Stimulated activated naive CD8-positive, alpha-beta T cell treated with anti-CD3 and anti-CD28 coated beads, Interleukin-15, Interleukin-2, amounts not matched to agents 100 U/mL and 50 U/mL, for 24 hours (primary cell): ENCODE measurements around the gene DTNB.

Source experiments
- ATAC-seq: fragments of 150-1000 bp; cut with Tn5 transposase; one replicate; pipeline ENCODE4 v1.10.0; 2021
- DNase-seq: peaks from one replicate; pipeline ENCODE4 v3.0.0; 2021

DTNB gene

DNA sequence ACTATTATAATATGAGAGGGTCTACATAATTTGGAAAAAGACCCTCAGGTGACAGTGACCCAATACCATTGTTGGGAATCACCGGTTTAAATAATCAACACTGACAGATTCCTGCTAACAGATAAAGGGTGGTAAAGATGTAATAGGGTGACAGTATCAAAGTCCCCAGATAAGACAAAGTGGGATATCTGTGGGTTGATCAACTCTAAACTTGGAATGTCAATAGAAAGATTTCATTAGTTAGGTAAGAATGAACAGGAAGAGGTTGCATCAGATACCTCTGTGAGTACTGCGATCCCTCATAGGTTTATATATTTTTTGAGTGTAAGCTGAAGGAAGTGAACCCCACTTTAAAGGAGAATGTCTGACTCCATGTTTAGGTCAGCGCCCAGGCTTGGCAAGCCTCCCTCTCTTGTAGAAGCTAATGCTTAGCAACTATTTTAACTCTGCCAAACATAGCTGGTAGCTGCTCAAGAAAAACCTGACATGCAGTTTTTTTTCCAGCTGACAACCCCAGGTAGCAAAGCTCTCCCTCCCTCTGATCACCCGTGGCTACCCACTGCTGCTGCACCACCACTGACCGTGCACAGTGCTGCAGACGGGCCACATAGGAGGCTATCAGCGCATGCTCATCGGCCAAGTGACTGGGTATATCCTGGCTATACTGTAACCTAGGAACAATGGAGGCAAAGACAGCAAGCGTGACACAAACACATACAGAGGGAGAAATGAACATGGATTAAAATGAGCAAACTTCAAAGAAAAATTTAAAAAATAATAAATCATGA is 218.4 kb downstream of the DTNB start:
- no peak for DNase-seq
- ATAC-seq: no peak

GRCh38 chr2:25453199-25453905 is 220.0 kb downstream of the DTNB start:
- ATAC-seq: peak; percentile 90

GRCh38 chr2:25448808-25449207 is 224.6 kb downstream of the DTNB start:
- no peak for DNase-seq
- ATAC-seq: no peak

More at GRCh38 chr2:25453199-25453905, 220.0 kb downstream of the DTNB start:
- DNase-seq: peak; percentile 35

DNA sequence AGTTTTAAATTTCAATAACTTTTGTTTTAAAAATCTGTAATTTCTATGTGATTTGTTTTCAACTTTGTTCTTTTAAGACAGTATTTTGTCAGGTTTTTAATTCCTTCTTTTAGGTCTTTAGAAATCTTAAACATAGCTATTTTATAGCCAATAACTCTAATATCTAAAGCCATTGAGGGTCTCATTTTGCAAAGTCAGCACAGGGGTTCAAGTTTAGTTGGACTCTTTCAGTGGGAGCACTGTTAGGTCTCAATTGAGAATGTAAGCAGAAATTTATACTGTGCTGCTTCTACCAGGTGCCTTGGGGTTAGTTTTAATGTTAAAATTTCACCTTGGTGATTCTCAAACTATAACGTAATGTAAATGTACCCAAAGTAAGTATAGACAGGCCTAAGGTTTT is 226.4 kb downstream of the DTNB start:
- DNase-seq (no peak), ATAC-seq (no peak)

GRCh38 chr2:25446122-25446521 is 227.3 kb downstream of the DTNB start:
- ATAC-seq (no peak), DNase-seq (no peak)

GRCh38 chr2:25445464-25445863 is 227.9 kb downstream of the DTNB start:
- DNase-seq (no peak), ATAC-seq (no peak)

DNA sequence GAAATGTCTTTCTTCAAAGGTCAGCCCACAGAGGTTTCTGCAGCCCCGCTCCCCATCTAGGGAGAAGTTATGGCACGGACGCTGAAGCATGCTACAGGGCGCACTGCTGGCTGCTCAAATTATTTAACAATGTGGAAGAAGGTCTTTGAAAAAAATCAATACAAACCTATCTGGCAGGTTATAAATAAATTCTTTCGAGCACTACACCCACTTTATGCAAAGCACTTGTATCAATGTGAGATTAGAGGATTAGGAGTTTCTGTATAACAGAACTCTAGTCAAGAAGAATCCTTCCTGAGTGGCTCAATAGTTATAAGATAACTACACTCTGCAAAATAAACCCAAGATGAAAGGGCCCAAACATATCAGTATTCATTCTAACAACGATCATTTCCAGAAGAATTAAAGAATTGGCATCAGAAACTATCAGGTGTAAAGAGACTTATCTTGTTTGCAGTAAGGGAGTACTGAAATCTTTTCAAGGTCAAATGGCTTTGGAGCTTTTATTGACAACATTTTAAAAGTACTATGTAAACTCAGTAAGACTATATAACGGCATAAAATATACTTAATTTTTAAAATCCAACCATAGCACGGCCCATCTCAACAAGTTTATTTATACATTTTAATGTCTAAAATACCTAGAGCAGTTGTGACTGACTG is 228.6 kb downstream of the DTNB start:
- no peak for ATAC-seq
- no peak for DNase-seq

DNA sequence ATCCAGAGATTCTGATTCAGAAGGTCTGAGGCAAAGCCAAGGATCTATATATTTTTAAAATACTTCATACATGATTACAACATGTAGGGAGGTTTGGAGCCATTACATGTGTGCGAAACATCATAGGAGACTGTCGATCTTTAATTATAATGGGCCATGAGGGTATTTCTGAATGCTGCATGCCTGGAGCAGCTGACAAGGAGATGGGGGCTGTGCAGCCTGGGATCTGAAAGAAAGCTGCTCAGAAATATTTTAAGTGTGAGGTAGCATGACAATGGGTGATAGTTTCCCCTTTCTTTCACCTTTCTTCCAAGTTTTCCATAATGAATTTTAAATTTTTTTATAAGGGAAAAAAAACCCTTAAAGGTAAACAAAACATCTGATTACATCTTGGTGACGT is 229.6 kb downstream of the DTNB start:
- no peak for ATAC-seq

DNA sequence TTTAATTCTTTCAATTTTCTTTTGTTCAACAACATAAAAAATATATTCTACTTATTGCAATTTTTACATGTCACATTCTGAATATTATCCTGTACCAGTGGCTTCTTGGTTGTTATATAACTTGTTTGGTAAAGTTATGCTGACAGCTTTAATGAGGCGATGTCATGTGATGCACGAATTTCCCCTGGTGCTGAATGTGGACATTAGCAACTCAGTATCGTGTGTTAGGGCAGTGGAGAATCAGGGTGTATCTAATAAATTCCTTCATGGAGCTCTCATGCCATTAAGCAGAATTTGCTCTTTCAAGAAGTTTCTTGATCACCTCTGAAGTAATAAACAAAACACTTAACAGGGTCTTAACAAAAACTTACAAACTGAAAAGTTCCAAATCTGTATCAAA is 232.0 kb downstream of the DTNB start:
- ATAC-seq: no peak
- DNase-seq: no peak

More for the DNA sequence above, 229.6 kb downstream of the DTNB start:
- no peak for DNase-seq

DNA sequence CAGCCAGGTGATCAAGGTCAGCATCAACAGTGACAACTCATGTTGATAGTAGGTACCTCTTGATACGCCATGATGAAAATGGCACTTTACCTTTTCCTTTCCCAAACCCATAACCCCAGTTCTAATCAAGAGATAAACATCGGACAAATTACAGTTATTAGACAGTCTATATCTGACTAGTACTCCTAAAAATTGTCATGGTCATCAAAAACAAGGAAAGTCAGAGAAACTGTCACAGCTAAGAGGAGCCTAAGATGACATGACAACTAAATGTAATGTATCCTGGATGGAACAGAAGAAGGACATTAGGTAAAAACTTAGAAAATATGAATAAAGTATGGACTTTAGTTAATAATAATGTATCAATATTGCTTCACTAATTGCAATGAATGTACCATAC is 234.6 kb downstream of the DTNB start:
- ATAC-seq (no peak), DNase-seq (no peak)

- DNase-seq (no peak), ATAC-seq (peak; percentile 69)
These were observed 235.3 kb downstream of the DTNB start for GRCh38 chr2:25437881-25438662.

- ATAC-seq: no peak
These were observed 238.0 kb downstream of the DTNB start for GRCh38 chr2:25435421-25435820.

GRCh38 chr2:25431604-25432003 is 241.8 kb downstream of the DTNB start:
- no peak for DNase-seq
- ATAC-seq: no peak

More at GRCh38 chr2:25435421-25435820, 238.0 kb downstream of the DTNB start:
- DNase-seq: no peak

DNA sequence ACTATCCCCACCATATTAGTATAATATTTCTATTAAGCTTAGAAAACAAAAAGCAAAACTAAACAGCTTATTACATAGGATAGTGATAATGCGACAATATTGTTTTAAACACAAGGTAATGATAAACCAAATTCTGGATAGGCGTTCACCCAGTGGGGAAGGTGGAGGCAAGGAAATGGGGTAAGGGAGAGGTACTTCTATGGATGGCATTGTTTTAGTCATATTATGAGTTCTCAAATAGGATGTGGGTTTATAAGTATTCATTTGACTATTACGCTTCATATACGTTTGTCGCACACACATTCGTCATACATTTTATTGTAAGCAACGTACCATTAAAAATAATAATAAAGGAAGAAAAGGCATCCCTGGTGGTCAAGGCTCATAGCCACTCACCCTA is 242.8 kb downstream of the DTNB start:
- no peak for DNase-seq
- ATAC-seq: no peak

DNA sequence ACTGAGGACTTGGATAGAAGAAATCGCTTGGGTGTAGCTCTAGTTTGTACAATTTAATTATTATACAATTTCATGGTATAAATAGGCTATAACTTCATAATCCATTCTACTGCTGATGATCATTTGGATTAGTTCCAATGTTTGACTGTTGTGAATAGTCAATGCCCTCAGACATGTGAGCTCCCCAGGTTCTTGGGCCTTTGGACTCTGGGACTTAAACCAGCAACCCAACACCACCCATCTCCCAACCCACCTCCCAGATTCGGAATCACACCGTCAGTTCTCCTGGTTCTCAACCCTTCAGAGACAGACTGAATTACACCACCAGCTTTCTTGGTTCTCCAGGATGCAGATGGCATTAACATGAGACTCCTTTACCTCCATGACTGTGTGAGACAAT is 247.1 kb downstream of the DTNB start:
- no peak for DNase-seq
- no peak for ATAC-seq

DNA sequence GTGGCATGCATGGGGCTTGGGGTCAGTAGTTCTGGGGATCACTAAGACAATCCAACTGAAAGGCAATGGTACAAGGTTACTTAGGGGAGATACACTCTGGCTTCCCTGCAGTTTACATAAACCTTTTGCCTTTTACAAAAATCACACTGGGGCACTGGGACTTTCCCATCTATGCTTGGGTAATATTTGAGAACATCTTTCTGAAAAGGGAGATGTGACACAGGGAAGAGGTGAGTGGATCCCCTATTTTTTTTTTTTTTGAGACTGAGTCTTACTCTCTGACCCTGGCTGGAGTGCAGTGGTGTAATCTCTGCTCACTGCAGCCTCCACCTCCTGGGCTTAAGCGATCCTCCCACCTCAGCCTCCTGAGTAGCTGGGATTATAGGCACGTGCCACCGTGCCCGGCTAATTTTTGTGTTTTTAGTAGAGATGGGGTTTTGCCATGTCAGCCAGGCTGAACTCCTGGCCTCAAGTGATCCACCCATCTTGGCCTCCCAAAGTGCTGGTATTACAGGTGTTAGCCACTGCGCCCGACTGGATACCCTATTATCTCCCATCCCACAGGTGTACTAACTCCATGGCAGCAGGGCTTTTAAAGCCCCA is 248.8 kb downstream of the DTNB start:
- no peak for ATAC-seq
- DNase-seq: no peak

GRCh38 chr2:25421820-25422411 is 251.5 kb downstream of the DTNB start:
- ATAC-seq (no peak), DNase-seq (no peak)

DNA sequence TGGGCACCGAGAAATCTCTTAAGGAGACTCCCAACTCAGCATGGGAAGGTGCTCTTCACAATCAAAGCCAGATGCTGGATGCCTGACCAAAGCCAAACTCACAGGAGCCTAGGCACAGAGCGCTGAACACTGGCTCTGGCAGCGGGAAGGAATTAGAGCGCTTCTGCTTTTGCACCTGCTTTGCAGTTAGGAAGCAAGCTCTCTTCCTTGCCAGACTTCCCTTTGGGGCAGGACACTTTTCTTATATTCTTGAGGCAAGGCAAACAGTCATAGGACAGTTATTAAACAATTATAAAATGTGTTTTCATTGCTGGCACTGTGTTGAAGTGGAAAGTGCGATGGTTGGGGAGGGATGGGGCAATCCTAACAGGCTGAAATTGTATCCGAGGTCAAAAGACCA is 252.1 kb downstream of the DTNB start:
- DNase-seq: no peak
- ATAC-seq: no peak

DNA sequence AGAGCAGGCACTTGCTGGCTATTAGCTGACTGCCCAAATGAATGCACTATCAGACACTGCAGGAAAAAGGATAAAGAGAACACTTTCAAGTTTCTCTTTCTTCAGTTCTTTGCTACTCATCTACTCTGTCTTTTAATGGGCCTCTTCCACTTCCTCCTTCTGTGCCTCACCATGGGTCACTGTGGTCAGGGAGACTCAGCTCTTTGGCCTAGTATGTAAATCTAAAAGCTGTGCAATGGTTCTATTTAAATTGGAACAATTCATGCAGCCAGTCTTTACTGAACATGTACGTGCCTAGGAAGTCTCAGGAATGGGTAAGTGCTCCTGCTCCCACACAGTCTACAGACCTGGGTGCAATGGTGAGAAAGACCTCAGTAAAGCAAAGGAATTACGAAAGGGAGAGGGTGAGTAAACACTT is 252.5 kb downstream of the DTNB start:
- ATAC-seq: peak; percentile 31
- no peak for DNase-seq

GRCh38 chr2:25419678-25420242 is 253.6 kb downstream of the DTNB start:
- DNase-seq (peak; percentile 22), ATAC-seq (peak; percentile 56)
